ENCODE data around the gene GHR. TPM values are rescaled to one million over a fixed set of nuclear protein-coding genes. Genes with fewer than 3 reads are reported as not detected.

Gene GHR
- total RNA-seq, 1 donor from 2014 or later, result 1.6 TPM

DNA sequence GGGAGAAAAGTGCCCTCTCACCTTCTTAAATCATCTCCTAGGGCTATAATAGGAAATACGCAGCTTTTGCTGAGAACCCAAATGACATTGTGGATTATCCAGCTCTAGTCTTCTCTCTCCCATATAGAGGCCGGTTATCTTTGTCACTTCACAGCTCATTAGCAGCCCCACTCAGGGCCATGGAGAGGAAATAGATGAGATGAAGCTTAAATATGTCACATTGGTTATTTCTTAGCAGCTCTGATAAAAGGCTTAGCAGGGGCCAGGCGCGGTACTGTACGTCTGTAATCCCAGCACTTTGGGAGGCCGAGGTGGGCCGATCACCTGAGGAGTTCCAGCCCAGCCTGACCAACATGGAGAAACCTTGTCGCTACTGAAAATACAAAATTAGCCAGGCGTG lies 90.0 kb downstream of the GHR start:
- FAIRE-seq, result no peak
- DNase-seq (ENCODE audit: low spot score in 2 of 2), result no peak

DNA sequence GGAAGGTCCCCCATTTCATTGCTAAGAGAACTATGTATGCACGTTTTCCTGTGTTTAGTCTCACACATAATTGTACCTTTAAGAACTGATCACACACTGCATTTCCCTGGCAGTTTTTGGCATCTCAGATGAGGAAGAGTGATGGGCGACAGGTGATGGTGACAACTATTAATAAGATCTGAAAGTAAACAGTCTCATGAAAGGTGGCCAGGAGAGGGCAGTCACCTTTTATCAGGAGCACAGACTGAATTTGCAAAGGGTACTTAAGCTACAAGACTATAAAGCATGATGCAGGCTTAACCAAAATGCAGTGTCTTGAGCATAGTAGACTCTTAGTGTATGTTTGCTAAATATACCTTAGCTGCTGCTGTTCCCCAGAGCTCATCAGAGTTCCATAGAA lies 91.5 kb downstream of the GHR start:
- no peak for FAIRE-seq
- no peak for DNase-seq (ENCODE audit: low spot score in 2 of 2)

DNA sequence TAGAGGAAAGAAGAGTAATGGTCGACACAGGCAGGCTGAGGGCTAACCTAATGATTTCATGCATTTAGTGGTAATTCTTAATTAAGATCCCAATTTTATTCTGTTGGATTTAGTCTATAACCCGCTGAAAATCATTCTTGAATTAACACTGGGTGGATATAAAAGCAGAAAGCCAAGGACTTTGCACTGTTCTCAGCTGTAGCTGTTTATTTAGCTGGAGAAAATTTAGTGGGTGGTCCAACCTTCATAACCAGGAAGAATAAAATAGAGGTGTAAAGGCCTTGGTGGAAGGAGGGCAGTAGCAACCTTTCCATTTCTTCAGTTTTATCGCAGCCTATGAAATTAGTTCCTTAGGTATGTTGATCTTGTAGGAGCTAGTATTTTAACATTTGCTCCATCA lies 92.3 kb downstream of the GHR start:
- FAIRE-seq, result no peak
- no peak for DNase-seq (ENCODE audit: low spot score in 2 of 2)

DNA sequence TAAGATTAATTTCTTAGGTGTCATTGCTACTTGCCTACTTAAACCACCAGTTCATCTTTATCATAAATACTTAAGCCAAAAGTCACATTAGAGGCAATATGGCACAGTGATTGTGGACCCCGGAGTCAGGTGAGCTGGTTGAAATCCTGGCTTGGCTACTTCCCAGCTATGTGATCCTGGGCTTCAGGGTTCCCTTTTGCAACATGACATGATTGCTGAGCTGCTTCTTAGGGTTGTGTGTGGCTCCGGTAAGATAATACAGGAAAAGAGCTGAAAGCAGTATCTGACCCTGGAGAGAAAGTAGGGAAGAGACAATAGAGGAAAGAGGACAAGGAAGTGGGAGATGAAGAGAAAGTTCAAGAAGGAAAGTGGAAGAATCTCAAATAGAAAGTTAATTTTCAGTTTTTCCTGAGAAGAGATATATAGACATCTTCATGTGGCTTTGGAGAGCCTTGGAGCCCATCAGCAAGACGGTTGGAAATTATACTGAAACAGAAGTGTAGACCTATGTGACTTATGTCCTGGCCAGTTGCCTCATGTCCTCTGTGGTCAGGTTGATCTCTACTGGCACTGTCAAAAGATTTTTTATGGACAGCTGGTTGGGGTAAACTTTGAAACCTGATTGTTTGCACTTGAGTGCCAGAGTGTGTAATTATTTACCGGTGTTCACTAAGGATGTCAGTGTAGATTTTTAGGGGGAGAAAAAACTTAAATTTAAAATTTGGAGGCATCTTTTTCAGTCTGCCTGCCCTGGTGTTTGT lies 93.2 kb downstream of the GHR start:
- FAIRE-seq, result no peak
- DNase-seq (ENCODE audit: low spot score in 2 of 2), result no peak

DNA sequence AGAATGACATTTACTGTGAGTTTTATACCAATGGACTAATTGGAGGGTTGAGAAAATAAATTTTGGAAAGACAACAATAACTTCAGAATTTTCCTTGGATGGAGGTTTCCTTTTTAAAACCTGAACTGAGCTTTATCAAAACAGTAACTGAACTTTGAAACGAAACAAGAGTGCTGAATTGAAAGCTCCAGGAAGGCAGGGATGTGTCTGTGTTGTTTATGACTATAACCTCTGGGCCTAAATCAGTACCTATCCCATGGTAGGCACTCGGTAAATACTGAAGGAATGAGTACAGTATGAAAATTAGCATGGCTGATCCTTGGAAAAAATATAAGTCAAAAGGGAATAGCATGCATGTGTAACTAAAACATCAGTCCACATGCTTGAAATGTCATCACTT lies 93.9 kb downstream of the GHR start:
- DNase-seq (ENCODE audit: low spot score in 2 of 2) (no peak), FAIRE-seq (no peak)

DNA sequence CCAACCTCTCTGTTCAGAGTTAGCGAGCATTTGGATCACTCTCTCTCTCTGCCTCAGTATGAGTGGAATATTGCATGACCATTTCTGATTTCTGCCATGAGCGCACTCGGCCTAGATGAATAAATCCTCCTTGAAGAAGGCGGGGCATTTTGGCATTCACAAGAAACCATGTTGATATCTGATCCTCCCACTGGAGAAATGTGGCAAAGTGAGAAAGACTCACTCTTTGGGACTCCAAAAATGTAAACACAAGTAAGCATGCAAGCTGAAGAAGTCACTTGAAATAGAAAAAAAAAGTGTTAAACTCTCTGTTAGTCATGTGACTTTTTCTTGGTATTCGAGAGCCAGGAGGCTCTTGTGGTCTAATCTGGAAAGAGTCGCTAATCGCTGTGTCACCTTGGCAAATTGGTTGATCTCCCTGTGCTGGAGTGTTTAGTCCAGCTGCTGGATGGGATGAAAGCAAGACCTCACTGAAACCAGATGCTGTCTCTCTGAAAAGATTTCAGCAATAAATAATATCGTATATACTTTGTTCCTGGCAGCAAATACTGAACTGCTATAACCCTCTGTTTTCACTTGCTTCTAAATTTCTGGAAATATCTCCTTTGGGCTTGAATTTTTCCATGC lies 95.5 kb downstream of the GHR start:
- DNase-seq (ENCODE audit: low spot score in 2 of 2), result no peak
- FAIRE-seq, result no peak

DNA sequence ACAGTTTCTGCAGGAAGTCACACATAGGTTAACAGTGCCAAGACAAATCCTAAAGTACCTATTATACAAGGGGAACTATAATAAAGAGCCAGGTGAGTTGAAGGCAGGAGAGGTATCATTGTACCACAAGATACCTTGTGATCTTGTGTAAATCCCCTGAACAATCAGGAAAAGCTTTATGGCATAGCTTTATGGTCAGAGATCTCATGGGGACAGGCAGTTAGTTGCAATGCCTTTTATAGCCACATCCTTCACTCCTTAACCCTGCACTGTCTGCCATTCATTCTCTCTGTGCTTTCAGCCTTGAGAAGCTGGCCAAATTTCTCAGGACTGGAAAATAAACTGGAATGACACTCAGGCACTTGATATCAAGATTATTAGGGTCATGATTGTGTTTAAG lies 97.0 kb downstream of the GHR start:
- no peak for FAIRE-seq

DNA sequence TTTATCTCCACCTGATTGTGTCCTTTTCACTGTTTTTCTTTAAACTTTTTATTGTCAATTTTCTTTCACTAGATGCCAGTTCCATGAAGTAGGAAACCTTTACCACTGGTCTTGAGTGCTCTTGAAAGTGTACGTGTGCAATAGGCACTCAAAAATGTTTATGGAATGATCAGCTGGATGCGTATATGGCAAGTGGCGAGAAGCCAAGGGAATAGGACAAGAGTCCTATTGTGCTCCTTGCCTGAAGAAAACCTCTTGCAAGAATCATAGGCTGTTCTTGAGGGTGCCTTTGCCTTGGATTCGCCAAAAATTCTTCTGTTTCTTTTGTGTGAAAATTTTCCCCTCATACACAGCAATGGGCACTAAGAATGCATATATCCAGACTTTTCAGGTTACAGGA lies 97.7 kb downstream of the GHR start:
- no peak for DNase-seq (ENCODE audit: low spot score in 2 of 2)
- FAIRE-seq, result no peak

More for the DNA sequence above, 97.0 kb downstream of the GHR start:
- DNase-seq (ENCODE audit: low spot score in 2 of 2), result no peak

DNA sequence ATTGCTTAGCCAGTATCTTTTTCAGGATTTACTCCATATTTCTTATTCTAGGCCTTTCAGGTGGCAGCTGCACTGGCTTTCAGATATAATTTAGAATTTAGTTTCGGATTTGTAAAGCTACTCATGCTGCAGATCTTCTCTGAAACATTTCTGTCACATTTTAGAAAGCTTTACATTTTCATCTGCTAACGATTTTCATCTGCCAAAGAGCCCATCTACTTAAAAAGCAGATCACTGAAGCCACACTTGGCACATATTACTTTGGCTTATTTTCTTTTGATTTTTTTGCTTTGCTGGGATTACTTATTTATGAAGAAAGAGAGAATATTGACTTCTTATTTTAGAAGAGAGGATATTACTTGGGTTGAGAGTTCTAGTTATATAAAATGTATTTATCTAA lies 98.2 kb downstream of the GHR start:
- DNase-seq (ENCODE audit: low spot score in 2 of 2) (no peak), FAIRE-seq (no peak)

DNA sequence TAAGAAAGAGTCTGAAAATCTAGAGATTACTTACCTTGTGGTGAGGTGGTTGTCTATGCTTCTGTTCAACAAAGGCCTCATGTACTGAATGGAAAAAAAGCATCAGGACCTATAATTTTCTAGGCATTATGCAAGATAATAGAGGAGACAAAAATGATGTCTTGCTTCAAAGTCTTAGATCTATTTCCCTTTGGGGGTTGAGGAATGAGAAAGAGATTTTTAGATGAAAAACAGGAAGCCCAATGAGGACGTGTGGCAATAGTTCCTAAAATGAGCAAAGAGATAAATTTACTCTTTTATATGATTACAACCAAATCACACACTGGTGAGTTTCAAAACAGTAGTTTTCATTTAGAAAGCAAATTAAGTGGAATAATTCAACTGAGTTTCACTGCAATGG lies 99.5 kb downstream of the GHR start:
- FAIRE-seq (no peak), DNase-seq (ENCODE audit: low spot score in 2 of 2) (no peak)

DNA sequence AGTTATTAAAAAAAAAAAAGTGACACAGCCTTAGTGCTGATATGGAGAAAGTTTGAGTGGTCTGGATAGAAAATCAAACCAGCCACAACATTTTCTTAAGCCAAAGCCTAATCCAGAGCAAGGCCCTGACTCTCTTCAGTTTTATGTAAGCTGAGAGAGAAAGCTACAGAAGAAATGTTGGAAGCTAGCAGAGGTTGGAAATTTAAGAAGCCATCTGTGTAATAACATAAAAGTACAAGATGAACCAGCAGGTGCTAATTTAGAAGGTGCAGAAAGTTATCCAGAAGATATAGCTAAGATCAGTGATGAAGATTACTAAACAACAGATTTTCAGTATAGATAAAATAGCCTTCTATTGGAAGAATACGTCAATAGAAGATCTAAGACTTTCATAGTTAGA lies 102.9 kb downstream of the GHR start:
- DNase-seq (ENCODE audit: low spot score in 2 of 2) (no peak), FAIRE-seq (no peak)

DNA sequence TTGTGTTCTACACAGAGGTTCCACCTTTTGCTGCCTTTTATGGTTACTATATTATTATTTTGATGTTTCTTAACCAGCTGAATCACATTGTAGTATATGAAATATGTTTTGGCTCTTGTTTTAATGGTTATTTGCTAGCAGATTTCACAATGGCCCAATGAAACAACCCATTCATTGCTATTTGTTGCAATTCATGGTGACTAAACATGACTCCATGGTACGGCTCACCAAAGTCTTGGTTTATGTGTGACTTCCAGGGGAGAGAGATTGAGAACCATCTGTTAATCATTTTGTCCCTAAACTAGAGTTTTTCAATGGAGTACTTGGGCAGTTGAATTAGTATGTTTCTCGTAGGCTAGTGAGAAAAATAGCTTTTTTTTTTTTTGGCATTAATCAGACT lies 108.4 kb downstream of the GHR start:
- no peak for DNase-seq (ENCODE audit: low spot score in 2 of 2)
- no peak for FAIRE-seq

DNA sequence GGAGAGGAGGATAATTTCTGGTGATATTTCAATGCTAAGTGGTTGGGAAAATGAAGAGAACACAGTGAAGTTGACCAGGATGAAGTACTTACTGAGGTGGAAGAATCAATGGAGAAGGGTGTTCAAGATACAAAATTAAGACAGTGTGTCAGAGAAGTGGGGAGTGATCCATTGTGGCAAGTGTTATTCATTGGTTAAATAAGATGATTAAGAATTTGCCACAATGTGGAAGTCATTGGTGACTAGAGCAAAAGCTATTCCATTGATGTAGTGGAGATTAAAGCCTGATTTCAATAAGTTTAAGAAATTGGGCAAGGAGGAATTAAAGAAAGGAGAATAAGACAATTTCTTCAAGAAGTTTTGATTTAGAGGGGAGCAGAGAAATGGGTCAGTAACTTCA lies 118.9 kb downstream of the GHR start:
- no peak for DNase-seq (ENCODE audit: low spot score in 2 of 2)
- FAIRE-seq, result no peak

DNA sequence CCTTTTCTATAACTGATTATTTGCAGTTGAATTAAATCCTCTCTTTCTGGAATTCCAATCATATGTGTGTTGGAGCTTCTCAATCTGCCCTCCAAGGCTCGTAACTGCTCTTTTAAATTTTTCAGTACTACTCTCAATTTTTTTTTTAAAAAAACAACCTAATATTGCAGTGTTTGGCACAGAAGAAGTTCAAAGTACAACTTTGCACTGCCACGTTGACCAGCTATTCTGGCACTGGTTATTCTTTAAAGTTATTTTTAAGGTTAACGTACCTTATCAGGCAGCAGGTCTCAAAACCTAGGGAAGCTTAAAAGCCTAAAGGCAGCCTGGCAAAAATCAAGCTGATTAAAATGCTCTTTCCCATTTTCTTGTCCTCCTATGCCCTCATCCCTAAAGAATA lies 120.5 kb downstream of the GHR start:
- FAIRE-seq (no peak), DNase-seq (ENCODE audit: low spot score in 2 of 2) (no peak)

DNA sequence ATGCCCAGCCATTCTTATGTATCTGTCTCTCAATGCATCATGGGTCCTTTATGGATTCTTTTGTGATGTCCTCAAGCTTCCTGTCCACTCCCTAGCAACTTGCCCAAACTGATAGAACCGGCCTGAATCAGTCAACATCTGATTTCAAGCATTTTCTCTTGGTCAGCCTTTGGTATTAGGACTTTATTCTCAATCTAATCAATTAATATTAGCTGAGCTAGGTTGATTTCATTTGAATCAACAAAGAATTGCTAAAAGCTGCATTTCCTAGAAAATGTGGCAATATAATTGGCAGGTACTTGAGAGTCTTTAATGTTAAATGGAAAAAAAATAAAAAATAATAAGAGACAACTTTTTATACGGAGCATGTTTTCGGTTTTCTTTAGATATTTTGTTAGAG lies 121.8 kb downstream of the GHR start:
- DNase-seq (ENCODE audit: low spot score in 2 of 2) (no peak), FAIRE-seq (no peak)

DNA sequence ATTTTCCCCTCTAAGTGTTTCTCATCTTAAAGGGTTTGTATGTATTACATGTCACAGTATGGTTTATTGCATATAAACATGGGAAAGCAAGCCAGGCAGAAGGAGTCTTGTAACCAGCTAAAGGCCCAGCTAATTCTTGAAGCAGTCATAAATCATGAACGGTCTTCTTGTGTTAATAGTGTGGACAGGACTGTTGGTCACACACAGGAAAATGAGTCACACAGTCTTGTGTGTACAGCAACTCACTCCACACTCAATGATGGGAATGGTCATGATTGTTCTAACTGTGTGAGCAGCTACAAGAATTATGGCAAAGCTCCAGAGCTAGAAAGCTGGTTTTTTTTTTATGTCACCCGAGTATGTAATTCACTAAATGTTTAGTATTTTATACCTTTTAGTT lies 123.9 kb downstream of the GHR start:
- FAIRE-seq (no peak), DNase-seq (ENCODE audit: low spot score in 2 of 2) (no peak)

DNA sequence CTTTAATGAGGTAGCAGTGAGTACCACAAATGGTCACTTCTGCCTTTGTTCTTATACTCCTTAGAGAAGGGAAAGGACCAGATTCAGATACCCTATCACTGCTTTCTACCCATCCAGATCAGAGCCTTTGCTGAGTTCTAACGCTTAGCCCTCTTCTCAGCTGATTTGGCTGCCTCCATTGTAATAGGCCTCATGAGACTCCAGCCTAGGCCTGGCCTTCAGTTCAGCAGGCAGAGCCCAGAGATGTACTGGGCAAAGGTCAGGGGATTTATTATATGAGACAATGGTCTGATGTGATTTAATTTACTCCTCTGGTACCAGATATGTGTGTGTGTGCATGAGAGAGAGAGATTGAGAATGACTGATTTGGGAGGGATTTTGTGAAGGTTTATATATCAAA lies 124.7 kb downstream of the GHR start:
- DNase-seq (ENCODE audit: low spot score in 2 of 2) (no peak), FAIRE-seq (no peak)

DNA sequence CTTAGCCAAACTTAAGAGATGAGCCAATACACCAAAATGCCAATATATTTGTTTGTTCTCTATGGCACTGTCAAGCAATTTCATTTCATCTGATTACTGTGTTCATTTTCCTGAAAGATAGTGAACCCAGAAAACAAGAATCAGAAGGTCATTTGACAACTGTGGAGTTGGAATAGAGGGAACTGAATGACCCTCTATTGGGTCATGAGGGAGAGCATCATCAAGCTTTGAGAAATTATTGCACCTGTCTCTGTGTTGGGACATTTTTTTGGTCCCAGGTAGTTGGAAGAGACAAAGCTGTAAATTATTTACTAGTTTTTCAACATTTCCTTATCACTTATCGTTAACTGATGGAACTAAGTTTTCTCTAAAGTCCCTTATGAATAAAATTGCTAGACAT lies 129.4 kb downstream of the GHR start:
- no peak for FAIRE-seq
- DNase-seq (ENCODE audit: low spot score in 2 of 2), result no peak

DNA sequence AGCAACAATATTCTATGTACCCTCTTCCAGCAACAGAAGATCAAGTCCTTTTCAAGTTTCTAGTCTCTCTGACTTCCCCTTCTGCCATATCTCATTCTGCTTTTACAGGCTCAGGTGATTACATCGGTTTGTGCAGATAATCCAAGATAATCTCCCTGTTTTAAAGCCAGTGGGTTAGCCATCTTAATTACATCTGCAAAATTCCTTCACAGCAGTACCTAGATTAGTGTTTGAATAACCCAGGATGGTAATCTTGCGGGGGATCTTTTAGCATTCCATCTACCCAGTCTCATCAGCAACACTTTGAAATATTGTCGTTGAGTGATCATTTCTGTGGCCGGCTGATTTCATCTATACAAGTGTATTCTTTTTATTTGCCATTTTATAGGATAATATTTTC lies 130.2 kb downstream of the GHR start:
- DNase-seq (ENCODE audit: low spot score in 2 of 2), result no peak
- FAIRE-seq, result no peak

DNA sequence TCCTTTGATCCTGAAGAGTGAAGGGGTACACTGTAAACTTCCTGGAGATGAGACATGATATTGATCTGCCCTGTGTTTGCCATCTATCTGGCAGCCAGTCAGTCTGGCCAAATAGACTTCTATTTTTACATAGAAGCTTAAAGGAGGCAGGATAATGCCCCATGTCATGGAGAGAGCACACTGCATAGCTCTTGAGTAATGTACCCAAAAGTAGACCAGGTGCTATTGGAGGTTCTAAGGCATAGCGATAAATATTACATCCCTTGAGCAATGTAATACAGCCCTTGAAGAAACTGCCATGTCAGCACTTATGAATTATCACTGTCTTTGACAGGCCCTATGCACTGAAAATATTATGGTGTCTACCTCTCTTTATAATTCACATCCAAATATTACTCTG lies 131.8 kb downstream of the GHR start:
- DNase-seq (ENCODE audit: low spot score in 2 of 2) (no peak), FAIRE-seq (no peak)

DNA sequence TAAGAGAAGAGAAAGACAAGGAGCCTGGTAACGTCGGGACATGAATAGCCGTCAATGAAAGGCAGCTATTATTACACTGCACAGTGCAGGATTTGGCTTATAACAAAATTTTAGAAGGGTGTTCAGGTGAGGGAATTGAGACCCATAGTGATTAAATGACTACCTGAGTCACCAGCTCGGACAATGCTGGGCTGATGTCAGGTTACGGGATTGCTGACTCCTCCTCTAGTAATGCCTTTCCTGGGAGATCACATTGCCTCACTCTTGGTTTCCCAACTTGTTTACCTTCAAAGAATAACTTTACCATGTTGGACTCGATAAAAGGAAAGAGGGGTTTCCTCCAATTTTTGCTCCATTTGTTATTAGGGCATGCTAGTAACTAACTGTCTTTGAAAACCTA lies 132.6 kb downstream of the GHR start:
- DNase-seq (ENCODE audit: low spot score in 2 of 2) (no peak), FAIRE-seq (no peak)

DNA sequence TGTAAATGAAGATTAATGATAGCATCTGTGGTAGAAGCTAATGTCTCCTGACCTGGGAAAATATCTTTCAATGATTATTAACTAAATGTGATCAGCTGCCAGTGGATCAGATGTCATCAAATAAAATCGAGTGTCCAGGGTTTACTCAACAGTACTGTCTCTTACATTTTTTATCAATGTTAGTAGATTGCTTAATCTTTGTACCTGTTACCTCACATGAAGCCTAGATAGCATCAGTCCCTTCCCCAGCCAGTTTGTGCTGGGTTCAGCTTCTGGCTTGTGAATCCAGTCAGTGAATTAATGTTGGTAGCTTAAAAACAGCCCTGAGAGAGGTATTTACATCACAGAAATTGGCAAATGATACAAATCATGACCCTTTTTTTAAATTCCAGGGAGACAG lies 134.4 kb downstream of the GHR start:
- DNase-seq (ENCODE audit: low spot score in 2 of 2) (no peak), FAIRE-seq (no peak)

DNA sequence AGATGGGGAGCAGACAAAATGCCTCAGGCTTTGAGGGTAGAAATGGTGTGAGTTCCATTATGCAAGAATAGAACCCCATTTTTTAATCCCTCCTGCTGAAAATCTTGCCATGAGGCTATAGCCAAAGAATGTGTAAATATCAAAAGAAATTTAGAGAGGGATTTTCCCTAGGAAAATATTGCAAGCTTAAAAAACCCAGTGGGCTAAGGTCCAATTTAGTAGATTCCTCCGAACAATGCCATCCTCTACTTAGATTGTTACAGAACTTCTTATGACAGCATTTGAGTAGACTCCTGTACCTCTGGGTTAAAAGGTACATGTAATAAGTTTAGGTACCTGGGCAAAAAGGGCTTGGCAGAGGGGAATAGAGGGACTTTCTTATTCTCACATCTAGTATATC lies 138.4 kb downstream of the GHR start:
- FAIRE-seq, result no peak
- DNase-seq (ENCODE audit: low spot score in 2 of 2), result no peak
